ENCODE data around the gene IQGAP2. TPM values are rescaled to one million over a fixed set of nuclear protein-coding genes. Genes with fewer than 3 reads are reported as not detected.

Gene IQGAP2
- total and polyA plus RNA-seq, 9 of the 15 experiments (the other 6 are each of a cell fraction or from before 2014, with no cell fraction given): 8.7 to 23.2 (median 17.4) TPM

GRCh38 chr5:76479973-76480667 is 77.0 kb downstream of the IQGAP2 start:
- no peaks in the 10 kb centered on the region for H3K27me3 ChIP-seq (ENCODE audit: control insufficient read depth in 2 of 2, insufficient read depth in 2 of 2, low read length in 2 of 2)
- H3K4me1 ChIP-seq (replicated peaks in 1 of 2; ENCODE audit: control insufficient read depth in 2 of 2, insufficient read depth in 2 of 2, low read length in 2 of 2): peaks cover 12 to 36% of the 10 kb centered on the region in 2 experiments; a peak in 3 of 5 replicates
- no peaks in the 10 kb centered on the region; the same call in 1 of the 3 replicates for H3K79me2 ChIP-seq (ENCODE audit: control insufficient read depth, insufficient read depth, low read length)
- peak; percentile 78 for FAIRE-seq
- H3K27ac ChIP-seq (ENCODE audit: extremely low read depth, low read depth, low read length): peak overlapping the region; percentile 56
- no peaks in the 10 kb centered on the region for H3K9me1 ChIP-seq (ENCODE audit: control insufficient read depth, insufficient read depth, low read length)
- H3K9ac ChIP-seq (ENCODE audit: insufficient read depth in 1 of 2, low read depth in 2 of 2, low read length in 2 of 2): peak overlapping the region in 1 of 2 experiments; percentile 25; a peak in 2 of 4 replicates
- H3K4me3 ChIP-seq: no peak overlapping the region
- ChIA-PET POLR2A (interaction anchor here (0.6 to 1.9 kb wide), 9 partner anchors 8 to 276 kb away, joined by 3 to 7 read pairs (median 3); no protein-coding TSS in a partner anchor), CTCF (ENCODE audit: low intra/inter-chr PET ratio) (no interaction called here)
- peak; percentile 76 for ATAC-seq
- H3K9me3 ChIP-seq (replicated peaks; ENCODE audit: control insufficient read depth, insufficient read depth, low read depth, low read length): no peaks in the 10 kb centered on the region
- H4K20me1 ChIP-seq (replicated peaks; ENCODE audit: control insufficient read depth, insufficient read depth, low read length): no peaks in the 10 kb centered on the region
- intact Hi-C loops (cut with micrococcal nuclease) (loop anchor here (5.0 kb wide), 1 partner anchor 62 kb away; no protein-coding TSS in a partner anchor), in situ Hi-C loops (cut with MboI) (no loop called here)
- H2AFZ ChIP-seq (ENCODE audit: low read depth, low read length): peak overlapping the region; percentile 51
- WGBS (ENCODE audit: insufficient coverage, low coverage, missing lambda C conversion rate): 6% methylated on average over 4 of the region's 4 CpGs
- peak overlapping the region; percentile 69 for H3K4me2 ChIP-seq (ENCODE audit: insufficient read depth, low read length)
- no TSS peak for BruUV-seq (replicated peaks)
- DNase-seq (ENCODE audit: extremely low read depth in 1 of 4, low spot score in 3 of 4): peak; percentile 28 to 79 (median 52)
- no peaks in the 10 kb centered on the region; the same call in 2 of the 3 replicates for H3K36me3 ChIP-seq (ENCODE audit: control insufficient read depth, insufficient read depth, low read length)
- peak; percentile 14 for TF ChIP-seq MEIS2 (IDR thresholded peaks at IDR 0.05; ENCODE audit: partially characterized antibody)
- peak; percentile 64 for TF ChIP-seq RBBP5 (IDR thresholded peaks at IDR 0.05; ENCODE audit: borderline replicate concordance, insufficient read depth, low read length, poor library complexity, severe bottlenecking)
- peak; percentile 87 for TF ChIP-seq ARID1B (IDR thresholded peaks at IDR 0.05)
- TF ChIP-seq HDAC3 (IDR thresholded peaks at IDR 0.05; ENCODE audit: borderline replicate concordance, partially characterized antibody): peak; percentile 18
- no peak for TF ChIP-seq ZFPM2 (CRISPR knock-in tag; IDR thresholded peaks at IDR 0.05)
- TF ChIP-seq HOMEZ (CRISPR knock-in tag; IDR thresholded peaks at IDR 0.05): no peak
- 0 out of 2 replicates have a peak, but pooled peaks have one; percentile 34 for TF ChIP-seq PML (IDR thresholded peaks at IDR 0.05; ENCODE audit: low read length)
- TF ChIP-seq ZNF121 (CRISPR knock-in tag; conservative IDR thresholded peaks at IDR 0.05): no peak
- no peak for TF ChIP-seq JUND (IDR thresholded peaks at IDR 0.05; ENCODE audit: borderline replicate concordance, low read depth, low read length)
- TF ChIP-seq JUND (tag; IDR thresholded peaks at IDR 0.05; ENCODE audit: borderline replicate concordance, low read depth, low read length): 0 out of 3 replicates have a peak, but pooled peaks have one; percentile 26
- TF ChIP-seq ZNF184 (CRISPR knock-in tag; IDR thresholded peaks at IDR 0.05): no peak
- peak; percentile 70; the same call in 1 of the 2 replicates for TF ChIP-seq LCOR (CRISPR knock-in tag; IDR thresholded peaks at IDR 0.05)
- TF ChIP-seq NCOA2 (IDR thresholded peaks at IDR 0.05; ENCODE audit: partially characterized antibody in 2 of 2): peak in 1 of 2 experiments; percentile 86
- TF ChIP-seq ARID3A (IDR thresholded peaks at IDR 0.05; ENCODE audit: borderline replicate concordance, low read depth, low read length): no peak
- TF ChIP-seq TRIM24 (IDR thresholded peaks at IDR 0.05): 0 out of 4 replicates have a peak, but pooled peaks of 1 of the 2 experiments have one; percentile 23
- TF ChIP-seq LEF1 (IDR thresholded peaks at IDR 0.05): peak; percentile 37; the same call in 1 of the 2 replicates
- TF ChIP-seq, protein P1, sequence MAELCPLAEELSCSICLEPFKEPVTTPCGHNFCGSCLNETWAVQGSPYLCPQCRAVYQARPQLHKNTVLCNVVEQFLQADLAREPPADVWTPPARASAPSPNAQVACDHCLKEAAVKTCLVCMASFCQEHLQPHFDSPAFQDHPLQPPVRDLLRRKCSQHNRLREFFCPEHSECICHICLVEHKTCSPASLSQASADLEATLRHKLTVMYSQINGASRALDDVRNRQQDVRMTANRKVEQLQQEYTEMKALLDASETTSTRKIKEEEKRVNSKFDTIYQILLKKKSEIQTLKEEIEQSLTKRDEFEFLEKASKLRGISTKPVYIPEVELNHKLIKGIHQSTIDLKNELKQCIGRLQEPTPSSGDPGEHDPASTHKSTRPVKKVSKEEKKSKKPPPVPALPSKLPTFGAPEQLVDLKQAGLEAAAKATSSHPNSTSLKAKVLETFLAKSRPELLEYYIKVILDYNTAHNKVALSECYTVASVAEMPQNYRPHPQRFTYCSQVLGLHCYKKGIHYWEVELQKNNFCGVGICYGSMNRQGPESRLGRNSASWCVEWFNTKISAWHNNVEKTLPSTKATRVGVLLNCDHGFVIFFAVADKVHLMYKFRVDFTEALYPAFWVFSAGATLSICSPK (IDR thresholded peaks at IDR 0.05; ENCODE audit: borderline replicate concordance): no peak
